Aorta (tissue), 5 donors: ENCODE data around the gene MAP7D1. TPM values are rescaled to one million over a fixed set of nuclear protein-coding genes. Genes with fewer than 3 reads are reported as not detected.

Experiments
- ATAC-seq: fragments of 200-7000 bp; cut with Tn5 transposase; one replicate; pipeline ENCODE4 v1.9.1; 2022; ENCODE audit warnings: moderate library complexity; ENCODE audit not compliant: low FRiP score
- DNase-seq, 2 donors: peaks; one replicate each; pipeline ENCODE4 v3.0.0-alpha.2; 2020
- H3K27ac ChIP-seq, 2 donors: one replicate each; pipeline ENCODE4 v1.5.1; 2013; ENCODE audit warnings: low read length in 2 of 2, mild to moderate bottlenecking in 2 of 2, moderate library complexity in 2 of 2, control low read depth in 1 of 2, inconsistent platforms in 1 of 2, low read depth in 1 of 2
- H3K27me3 ChIP-seq, 2 donors: one replicate each; pipeline ENCODE4 v1.6.1; 2013; ENCODE audit warnings: control low read depth in 1 of 2, low read length in 1 of 2, mild to moderate bottlenecking in 1 of 2, moderate library complexity in 1 of 2; ENCODE audit not compliant: insufficient read depth in 2 of 2, control insufficient read depth in 1 of 2
- H3K36me3 ChIP-seq, 2 donors: one replicate each; pipeline ENCODE4 v1.6.1; 2013; ENCODE audit warnings: control low read depth in 1 of 2, low read length in 1 of 2, mild to moderate bottlenecking in 1 of 2; ENCODE audit not compliant: insufficient read depth in 2 of 2, control insufficient read depth in 1 of 2
- H3K4me1 ChIP-seq, 2 donors: one replicate each; pipeline ENCODE4 v1.6.1; 2013; ENCODE audit warnings: low read length in 2 of 2, control low read depth in 1 of 2, mild to moderate bottlenecking in 1 of 2, moderate library complexity in 1 of 2; ENCODE audit not compliant: insufficient read depth in 2 of 2, control insufficient read depth in 1 of 2
- H3K4me3 ChIP-seq, 2 donors: one replicate each; pipeline ENCODE4 v1.5.1; 2013; ENCODE audit warnings: low read length in 2 of 2, control low read depth in 1 of 2, mild to moderate bottlenecking in 1 of 2
- H3K9me3 ChIP-seq: one replicate; pipeline ENCODE4 v1.6.1; 2013; ENCODE audit warnings: mild to moderate bottlenecking, low read length; ENCODE audit not compliant: control insufficient read depth
- WGBS, 2 donors: extraction: QIAGEN DNeasy Blood & Tissue Kit; methylation state at CpG; one replicate each; pipeline ENCODE4 v1.1.7; 2013; 5-methylcytosine and 5-hydroxymethylcytosine counted together
- intact Hi-C, 2 donors: fragments of 100-400 bp; cut with DNase I; formaldehyde crosslinking; loops; one replicate each; pipeline versions ENCODE4 v1.14.2 to v1.15.0; 2022
- polyA plus RNA-seq, 2 donors: library from polyadenylated mRNA; stranded (reverse); fragments of 200-250 nt; gene quantifications; one replicate each; pipeline ENCODE4 v1.2.3, GENCODE V29; 2013
- total RNA-seq, 2 donors: library from RNA; stranded (reverse); fragmentation: NEBNext Ultra II Directional; extraction: Animal tissue kit (Norgen Biotek cat#: 25700); gene quantifications; one replicate each; pipeline ENCODE4 v1.2.1, GENCODE V29; 2021
- donor health status: healthy with polysubstance abuse.
- donor health status: Bipolar disorder and iron deficiency.
- donor health status: DM: no; HTN: no; CAD: no.
- donor health status: DM: no; HTN: no; CAD: no.
- donor health status: DM: yes; HTN: yes; CAD: no.

Gene MAP7D1
- total and polyA plus RNA-seq, 4 donors: 52.8 to 133 (median 97.1) TPM

GRCh38 chr1:36166938-36167905 is 11.3 kb downstream of the MAP7D1 start:
- intact Hi-C loops: no loop called here
- DNase-seq: no peak
- WGBS, 2 donors: 74% methylated on average over 15 of the region's 15 CpGs
- Histone ChIP-seq H3K36me3 (peaks cover 0 to 8% of the 10 kb centered on the region in 2 donors), H3K9me3 (no peaks in the 10 kb centered on the region), H3K27me3 (no peaks in the 10 kb centered on the region), H3K4me3 (no peak overlapping the region), H3K27ac (no peak overlapping the region), H3K4me1 (no peaks in the 10 kb centered on the region)
- ATAC-seq: no peak

- ATAC-seq (no peak), DNase-seq (no peak)
- Histone ChIP-seq H3K27ac (no peak overlapping the region), H3K9me3 (no peaks in the 10 kb centered on the region), H3K4me1 (no peaks in the 10 kb centered on the region), H3K27me3 (no peaks in the 10 kb centered on the region), H3K4me3 (no peak overlapping the region), H3K36me3 (peaks cover 0 to 15% of the 10 kb centered on the region in 2 donors)
- intact Hi-C loops: no loop called here
- WGBS, 2 donors: 83 to 84% methylated on average over 3 of the region's 3 CpGs
Observed at GRCh38 chr1:36168514-36168913, 12.6 kb downstream of the MAP7D1 start.

GRCh38 chr1:36170643-36171412 is 14.9 kb downstream of the MAP7D1 start:
- no peak for DNase-seq
- H3K9me3 ChIP-seq: no peaks in the 10 kb centered on the region

GRCh38 chr1:36172017-36172747 is 16.2 kb downstream of the MAP7D1 start:
- Histone ChIP-seq H3K4me1 (no peaks in the 10 kb centered on the region), H3K27me3 (no peaks in the 10 kb centered on the region), H3K9me3 (no peaks in the 10 kb centered on the region), H3K36me3 (peaks cover 0 to 27% of the 10 kb centered on the region in 2 donors), H3K4me3 (no peak overlapping the region), H3K27ac (no peak overlapping the region)
- 90 to 92% methylated on average over 21 of the region's 21 CpGs for WGBS, 2 donors
- intact Hi-C loops: no loop called here
- DNase-seq (no peak), ATAC-seq (no peak)

More at GRCh38 chr1:36170643-36171412, 14.9 kb downstream of the MAP7D1 start:
- H3K36me3 ChIP-seq: peaks cover 0 to 19% of the 10 kb centered on the region in 2 donors
- no peaks in the 10 kb centered on the region for H3K4me1 ChIP-seq
- ATAC-seq: no peak
- H3K4me3 ChIP-seq: no peak overlapping the region
- no peaks in the 10 kb centered on the region for H3K27me3 ChIP-seq
- WGBS, 2 donors: 79% methylated on average over 12 of the region's 12 CpGs
- H3K27ac ChIP-seq: peak overlapping the region in 1 of 2 donors; percentile 33
- intact Hi-C loops: no loop called here

GRCh38 chr1:36172983-36173382 is 17.0 kb downstream of the MAP7D1 start:
- intact Hi-C loops: no loop called here
- H3K9me3 ChIP-seq: no peaks in the 10 kb centered on the region
- DNase-seq: no peak
- peaks cover 0 to 29% of the 10 kb centered on the region in 2 donors for H3K36me3 ChIP-seq
- no peak for ATAC-seq
- H3K27ac ChIP-seq: no peak overlapping the region
- no peak overlapping the region for H3K4me3 ChIP-seq
- no peaks in the 10 kb centered on the region for H3K4me1 ChIP-seq
- no peaks in the 10 kb centered on the region for H3K27me3 ChIP-seq
- WGBS, 2 donors: 91 to 93% methylated on average over 2 of the region's 2 CpGs

GRCh38 chr1:36174713-36175112 is 18.8 kb downstream of the MAP7D1 start:
- no peak overlapping the region for H3K4me3 ChIP-seq
- peaks cover 0 to 40% of the 10 kb centered on the region in 2 donors for H3K36me3 ChIP-seq
- no peaks in the 10 kb centered on the region for H3K27me3 ChIP-seq
- ATAC-seq (no peak), DNase-seq (no peak)
- no peaks in the 10 kb centered on the region for H3K4me1 ChIP-seq
- intact Hi-C loops: no loop called here
- no peaks in the 10 kb centered on the region for H3K9me3 ChIP-seq
- H3K27ac ChIP-seq: peak overlapping the region; percentile 34 to 48
- WGBS, 2 donors: 57 to 62% methylated on average over 11 of the region's 11 CpGs

- peak; percentile 79 for ATAC-seq
- H3K27me3 ChIP-seq: no peaks in the 10 kb centered on the region
- peaks cover 6 to 46% of the 10 kb centered on the region in 2 donors for H3K36me3 ChIP-seq
- H3K9me3 ChIP-seq: no peaks in the 10 kb centered on the region
- DNase-seq: no peak
- no peak overlapping the region for H3K4me3 ChIP-seq
- no peaks in the 10 kb centered on the region for H3K4me1 ChIP-seq
- 51 to 53% methylated on average over 11 of the region's 11 CpGs for WGBS, 2 donors
- intact Hi-C loops: no loop called here
- H3K27ac ChIP-seq: peak overlapping the region; percentile 34 to 79
Observed at GRCh38 chr1:36175137-36176095, 19.5 kb downstream of the MAP7D1 start.
